PC-3 (cell line): Measurements from ENCODE around the gene GPX4.

Experiments used
- EZH2 ChIP-seq: fragments of 300-600 bp; sonication (generic); IDR thresholded peaks from one replicate; pipeline ENCODE4 v1.6.1; 2017; ENCODE audit warnings: antibody characterized with exemption, mild to moderate bottlenecking, low read length; ENCODE audit not compliant: unreplicated experiment
- EZH2phosphoT487 ChIP-seq: fragments of 300-600 bp; sonication (generic); IDR thresholded peaks from 2 replicates; pipeline ENCODE4 v1.6.1; 2018; ENCODE audit warnings: mild to moderate bottlenecking, antibody characterized with exemption, low read length, borderline replicate concordance
- TF ChIP-seq, protein P1 (sequence below): fragments of 300-600 bp; sonication (generic); conservative IDR thresholded peaks from 2 replicates; pipeline ENCODE4 v1.5.1; 2017; ENCODE audit warnings: antibody characterized with exemption, low read depth, mild to moderate bottlenecking, low read length

DNA sequence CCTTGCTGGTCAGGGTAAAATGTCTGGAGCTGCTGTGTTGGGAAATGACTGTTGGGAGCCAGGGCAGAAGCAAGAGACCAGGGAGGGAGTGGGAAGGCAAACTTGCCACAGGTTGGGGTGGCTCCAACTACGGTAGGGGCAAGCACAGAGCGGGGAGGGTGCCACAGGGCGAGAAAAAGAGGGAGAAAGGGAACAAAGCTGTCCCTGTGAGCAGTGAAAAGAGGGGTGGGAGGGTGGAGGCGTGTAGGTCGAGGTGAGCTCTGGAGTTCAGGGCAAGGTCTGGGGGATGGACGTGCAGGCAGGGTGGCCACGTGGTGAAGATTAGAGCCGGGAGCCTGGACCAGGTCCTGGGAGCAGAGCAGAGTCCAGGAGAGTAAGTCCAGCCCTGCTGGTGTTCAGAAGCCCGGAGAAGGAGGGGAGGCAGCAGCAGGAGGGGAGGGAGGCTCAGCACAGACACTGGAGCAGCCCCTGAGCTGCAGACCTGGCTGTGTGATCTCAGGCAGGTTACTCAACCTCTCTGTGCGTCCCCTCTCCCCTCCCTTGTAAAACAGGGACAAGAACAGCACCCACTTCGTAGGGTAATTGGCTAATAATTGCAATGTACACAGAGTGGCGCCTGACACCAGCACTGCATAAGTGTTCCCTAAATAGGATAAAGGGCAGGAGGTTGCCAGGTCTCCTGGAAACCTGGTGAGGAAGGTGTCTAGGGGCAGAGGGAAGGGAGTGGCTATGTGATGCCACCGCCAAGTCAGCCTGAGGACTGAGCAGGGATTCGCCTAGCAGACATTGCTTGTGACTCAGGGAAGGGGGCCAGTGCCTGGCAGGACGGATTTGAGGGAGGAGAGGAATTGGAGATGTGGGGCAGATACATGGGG lies 5.4 kb upstream of the GPX4 start:
- TF ChIP-seq, protein P1, sequence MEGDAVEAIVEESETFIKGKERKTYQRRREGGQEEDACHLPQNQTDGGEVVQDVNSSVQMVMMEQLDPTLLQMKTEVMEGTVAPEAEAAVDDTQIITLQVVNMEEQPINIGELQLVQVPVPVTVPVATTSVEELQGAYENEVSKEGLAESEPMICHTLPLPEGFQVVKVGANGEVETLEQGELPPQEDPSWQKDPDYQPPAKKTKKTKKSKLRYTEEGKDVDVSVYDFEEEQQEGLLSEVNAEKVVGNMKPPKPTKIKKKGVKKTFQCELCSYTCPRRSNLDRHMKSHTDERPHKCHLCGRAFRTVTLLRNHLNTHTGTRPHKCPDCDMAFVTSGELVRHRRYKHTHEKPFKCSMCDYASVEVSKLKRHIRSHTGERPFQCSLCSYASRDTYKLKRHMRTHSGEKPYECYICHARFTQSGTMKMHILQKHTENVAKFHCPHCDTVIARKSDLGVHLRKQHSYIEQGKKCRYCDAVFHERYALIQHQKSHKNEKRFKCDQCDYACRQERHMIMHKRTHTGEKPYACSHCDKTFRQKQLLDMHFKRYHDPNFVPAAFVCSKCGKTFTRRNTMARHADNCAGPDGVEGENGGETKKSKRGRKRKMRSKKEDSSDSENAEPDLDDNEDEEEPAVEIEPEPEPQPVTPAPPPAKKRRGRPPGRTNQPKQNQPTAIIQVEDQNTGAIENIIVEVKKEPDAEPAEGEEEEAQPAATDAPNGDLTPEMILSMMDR, result no peak
- no peak for TF ChIP-seq EZH2phosphoT487
- no peak for TF ChIP-seq EZH2
